Neuronal stem cell (in vitro differentiated cells): ENCODE results near the gene SNX25.
"Not testable (repeated sequence)": the region's sequence is repeated elsewhere in the genome, so short reads cannot be mapped to it uniquely, and the experiment has no call there.

Experiments
- DNase-seq: peaks from one replicate; pipeline ENCODE4 v3.0.0-alpha.2; 2013; ENCODE audit warnings: low spot score
- H2AFZ ChIP-seq: one replicate; pipeline ENCODE4 v1.6.1; 2013; ENCODE audit warnings: mild to moderate bottlenecking, low read length, inconsistent platforms
- H2AK5ac ChIP-seq: 2 replicates; pipeline ENCODE4 v1.6.1; 2013; ENCODE audit warnings: low read depth, mild to moderate bottlenecking, inconsistent platforms, low read length, moderate library complexity, mixed read lengths
- H2BK120ac ChIP-seq: 2 replicates; pipeline ENCODE4 v1.6.1; 2013; ENCODE audit warnings: low read depth, mild to moderate bottlenecking, inconsistent platforms, low read length, moderate library complexity, mixed read lengths
- H2BK12ac ChIP-seq: one replicate; pipeline ENCODE4 v1.6.1; 2013; ENCODE audit warnings: low read length, inconsistent platforms
- H2BK15ac ChIP-seq: 2 replicates; pipeline ENCODE4 v1.6.1; 2013; ENCODE audit warnings: mild to moderate bottlenecking, low read length, inconsistent platforms, mixed read lengths
- H2BK5ac ChIP-seq: one replicate; pipeline ENCODE4 v1.6.1; 2013; ENCODE audit warnings: inconsistent platforms, mild to moderate bottlenecking, low read length, moderate library complexity
- H3K14ac ChIP-seq: one replicate; pipeline ENCODE4 v1.6.1; 2013; ENCODE audit warnings: low read length, inconsistent platforms
- H3K18ac ChIP-seq: 2 replicates; pipeline ENCODE4 v1.6.1; 2013; ENCODE audit warnings: low read length, inconsistent platforms
- H3K23ac ChIP-seq: 2 replicates; pipeline ENCODE4 v1.6.1; 2013; ENCODE audit warnings: low read depth, mild to moderate bottlenecking, mixed read lengths, low read length, inconsistent platforms; ENCODE audit not compliant: poor library complexity
- H3K27ac ChIP-seq: replicated peaks from 3 replicates; pipeline ENCODE4 v1.5.1; 2013; ENCODE audit warnings: low read length, inconsistent platforms
- H3K27me3 ChIP-seq, 3 experiments: 2 replicates each; pipeline ENCODE4 v1.6.1; 2013; ENCODE audit warnings: low read length in 3 of 3, mild to moderate bottlenecking in 2 of 3, inconsistent platforms in 1 of 3, low read depth in 1 of 3, mixed read lengths in 1 of 3, moderate library complexity in 1 of 3; ENCODE audit not compliant: control insufficient read depth in 3 of 3, insufficient read depth in 3 of 3
- H3K36me3 ChIP-seq, 2 donors: replicated peaks in 1 of 2; 2 replicates each; pipeline ENCODE4 v1.6.1; 2013; ENCODE audit warnings: low read length in 2 of 2; ENCODE audit not compliant: control insufficient read depth in 2 of 2, insufficient read depth in 2 of 2
- H3K4ac ChIP-seq: 2 replicates; pipeline ENCODE4 v1.6.1; 2013; ENCODE audit warnings: inconsistent platforms, mild to moderate bottlenecking, low read length, moderate library complexity
- H3K4me1 ChIP-seq, 2 donors: 1 replicate in 1 of 2; 2 replicates in 1 of 2; pipeline ENCODE4 v1.6.1; 2013; ENCODE audit warnings: low read length in 2 of 2, low read depth in 1 of 2; ENCODE audit not compliant: control insufficient read depth in 2 of 2, insufficient read depth in 1 of 2
- H3K4me2 ChIP-seq: one replicate; pipeline ENCODE4 v1.6.1; 2013; ENCODE audit warnings: mild to moderate bottlenecking, low read length, inconsistent platforms; ENCODE audit not compliant: insufficient read depth, poor library complexity, severe bottlenecking
- H3K4me3 ChIP-seq, 2 donors: 2 replicates each; pipeline ENCODE4 v1.5.1; 2013; ENCODE audit warnings: low read length in 2 of 2, mild to moderate bottlenecking in 2 of 2, inconsistent platforms in 1 of 2, moderate library complexity in 1 of 2
- H3K79me1 ChIP-seq: one replicate; pipeline ENCODE4 v1.6.1; 2013; ENCODE audit warnings: low read depth, mild to moderate bottlenecking, inconsistent platforms, low read length, moderate library complexity
- H3K9ac ChIP-seq: one replicate; pipeline ENCODE4 v1.6.1; 2013; ENCODE audit warnings: mild to moderate bottlenecking, low read depth, low read length, inconsistent platforms; ENCODE audit not compliant: poor library complexity
- H3K9me3 ChIP-seq, 2 donors: replicated peaks in 1 of 2; 2 replicates each; pipeline versions ENCODE3 to v1.6.1; 2013; ENCODE audit warnings: low read length in 2 of 2, mild to moderate bottlenecking in 2 of 2, inconsistent platforms in 1 of 2, low read depth in 1 of 2, mixed read lengths in 1 of 2, moderate library complexity in 1 of 2; ENCODE audit not compliant: control insufficient read depth in 2 of 2, insufficient read depth in 1 of 2
- H4K8ac ChIP-seq: one replicate; pipeline ENCODE4 v1.6.1; 2013; ENCODE audit warnings: low read depth, mild to moderate bottlenecking, inconsistent platforms, low read length, moderate library complexity
- H4K91ac ChIP-seq: one replicate; pipeline ENCODE4 v1.6.1; 2013; ENCODE audit warnings: low read length, low read depth, mild to moderate bottlenecking, inconsistent platforms; ENCODE audit not compliant: poor library complexity
- WGBS, 2 donors: extraction: QIAGEN DNeasy Blood & Tissue Kit; methylation state at CpG; one replicate each; pipeline ENCODE4 v1.1.7; 2013; ENCODE audit warnings: missing lambda C conversion rate in 2 of 2, mixed read lengths in 1 of 2; ENCODE audit not compliant: insufficient read length in 2 of 2, insufficient replicate concordance in 1 of 2; ENCODE audit errors: extremely low coverage in 2 of 2; 5-methylcytosine and 5-hydroxymethylcytosine counted together

SNX25 gene

DNA sequence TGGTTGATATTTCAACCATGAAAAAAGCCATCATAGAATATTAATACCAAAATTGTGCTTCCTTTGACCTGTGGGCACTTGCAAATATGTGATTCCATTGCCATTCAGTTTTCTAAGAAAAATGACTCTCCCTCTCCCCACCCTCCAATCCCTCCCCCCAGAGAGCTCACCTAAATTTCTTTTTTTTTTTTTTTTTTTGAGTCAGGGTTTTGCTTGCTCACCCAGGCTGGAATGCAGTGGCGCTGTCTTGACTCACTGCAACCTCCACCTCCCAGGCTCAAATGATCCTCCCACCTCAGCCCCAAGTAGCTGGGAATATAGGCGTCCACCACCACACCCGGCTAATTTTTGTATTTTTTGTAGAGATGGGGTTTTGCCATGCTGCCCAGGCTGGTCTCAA lies 47.0 kb downstream of the SNX25 start:
- no peak overlapping the region for H3K18ac ChIP-seq
- no CpG with 5 or more reads among the region's 3 CpGs for WGBS, 2 donors
- H2BK15ac ChIP-seq, result no peak overlapping the region
- H3K4me2 ChIP-seq, result no peak overlapping the region
- H2AK5ac ChIP-seq, result no peak overlapping the region
- H3K4me3 ChIP-seq, result no peak overlapping the region
- no peak overlapping the region for H3K23ac ChIP-seq
- no peak overlapping the region for H2BK120ac ChIP-seq
- H4K8ac ChIP-seq, result no peak overlapping the region
- H3K79me1 ChIP-seq, result no peaks in the 10 kb centered on the region
- no peak overlapping the region for H3K4ac ChIP-seq
- H2AFZ ChIP-seq, result no peak overlapping the region
- H4K91ac ChIP-seq, result no peak overlapping the region
- no peaks in the 10 kb centered on the region for H3K9me3 ChIP-seq
- peaks cover 0 to 4% of the 10 kb centered on the region in 2 donors for H3K36me3 ChIP-seq
- no peak overlapping the region for H2BK12ac ChIP-seq
- H3K4me1 ChIP-seq, result peaks cover 0 to 7% of the 10 kb centered on the region in 2 donors
- H2BK5ac ChIP-seq, result no peak overlapping the region
- H3K27ac ChIP-seq, result no peak overlapping the region
- H3K27me3 ChIP-seq, result no peaks in the 10 kb centered on the region
- H3K14ac ChIP-seq, result no peak overlapping the region
- no peak overlapping the region for H3K9ac ChIP-seq
- no peak for DNase-seq

DNA sequence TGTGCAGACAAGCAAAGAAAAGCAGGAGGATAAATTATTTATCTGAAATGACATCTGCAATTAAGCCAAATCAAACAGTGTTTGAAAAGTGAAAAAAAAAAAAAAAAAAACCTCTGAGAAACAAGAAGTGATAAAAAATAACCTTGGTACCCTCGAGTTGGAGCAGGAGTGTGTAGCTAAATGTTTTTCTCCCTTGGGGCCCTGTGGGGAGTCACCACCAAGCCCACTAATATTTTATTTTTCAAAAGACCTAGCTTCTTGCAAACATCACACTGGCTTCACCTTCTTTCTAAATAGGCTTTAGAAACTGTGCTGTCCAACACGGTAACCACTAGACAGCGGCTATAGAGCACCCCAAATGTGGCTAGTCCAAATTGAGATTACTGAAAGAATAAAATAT lies 47.7 kb downstream of the SNX25 start:
- Histone ChIP-seq H3K23ac (no peak overlapping the region), H3K27me3 (no peaks in the 10 kb centered on the region), H2BK120ac (no peak overlapping the region), H3K9ac (no peak overlapping the region), H3K18ac (no peak overlapping the region), H2AK5ac (no peak overlapping the region), H3K4ac (no peak overlapping the region), H3K36me3 (peaks cover 0 to 4% of the 10 kb centered on the region in 2 donors), H4K91ac (no peak overlapping the region), H2AFZ (no peak overlapping the region), H2BK5ac (no peak overlapping the region), H3K14ac (no peak overlapping the region), H3K27ac (no peak overlapping the region), H4K8ac (no peak overlapping the region), H2BK12ac (no peak overlapping the region), H3K4me3 (no peak overlapping the region), H3K4me1 (peaks cover 0 to 7% of the 10 kb centered on the region in 2 donors), H3K79me1 (no peaks in the 10 kb centered on the region), H2BK15ac (no peak overlapping the region), H3K4me2 (no peak overlapping the region), H3K9me3 (no peaks in the 10 kb centered on the region)
- DNase-seq, result no peak
- no CpG with 5 or more reads among the region's 3 CpGs for WGBS, 2 donors

DNA sequence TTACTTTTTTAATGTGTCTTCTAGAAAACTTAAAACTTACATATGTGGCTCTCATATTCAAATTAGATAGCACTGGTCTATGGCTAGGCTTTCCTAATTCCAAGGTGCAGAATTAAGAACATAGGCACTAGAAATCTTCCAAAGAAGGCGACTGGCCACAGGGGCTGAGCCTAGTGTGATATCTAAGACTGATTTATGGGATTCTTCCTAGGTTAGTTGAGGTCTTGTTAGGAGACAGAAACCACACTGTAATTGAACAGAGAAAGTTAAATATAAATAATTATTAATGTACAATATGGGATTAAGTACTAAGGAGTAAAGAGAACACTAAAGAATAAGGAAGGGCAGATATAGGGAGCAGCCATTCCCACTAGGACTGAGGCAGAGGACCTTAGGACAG lies 48.3 kb downstream of the SNX25 start:
- Histone ChIP-seq H4K91ac (no peak overlapping the region), H2BK12ac (no peak overlapping the region), H2AFZ (no peak overlapping the region), H2BK120ac (no peak overlapping the region), H3K9ac (no peak overlapping the region), H3K79me1 (peaks cover 1% of the 10 kb centered on the region), H3K27me3 (no peaks in the 10 kb centered on the region), H3K23ac (no peak overlapping the region), H3K18ac (no peak overlapping the region), H2BK5ac (no peak overlapping the region), H3K4me2 (no peak overlapping the region), H3K4me1 (peaks cover 0 to 7% of the 10 kb centered on the region in 2 donors), H2BK15ac (no peak overlapping the region), H2AK5ac (no peak overlapping the region), H3K9me3 (no peaks in the 10 kb centered on the region), H3K36me3 (peaks cover 1 to 4% of the 10 kb centered on the region in 2 donors), H3K14ac (no peak overlapping the region), H3K27ac (no peak overlapping the region), H3K4me3 (no peak overlapping the region), H4K8ac (no peak overlapping the region), H3K4ac (no peak overlapping the region)
- no CpG with 5 or more reads among the region's 1 CpG for WGBS, 2 donors
- no peak for DNase-seq

DNA sequence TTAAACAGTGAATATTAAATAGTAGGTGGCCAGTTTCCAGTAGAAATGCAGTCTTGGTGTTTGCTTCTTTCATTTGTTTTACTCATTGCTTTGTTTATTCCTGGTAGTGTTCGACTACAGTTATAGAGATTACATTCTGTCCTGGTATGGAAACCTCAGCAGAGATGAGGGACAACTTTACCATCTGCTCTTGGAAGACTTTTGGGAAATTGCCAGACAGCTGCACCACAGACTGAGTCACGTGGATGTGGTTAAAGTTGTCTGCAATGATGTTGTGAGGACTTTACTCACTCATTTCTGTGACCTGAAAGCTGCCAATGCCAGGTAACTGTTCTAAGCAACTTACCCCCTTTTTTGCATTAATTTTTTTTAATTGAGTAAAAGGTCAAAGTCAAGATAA lies 49.3 kb downstream of the SNX25 start:
- WGBS, 2 donors, result no CpG with 5 or more reads among the region's 2 CpGs
- not testable (repeated sequence) for H2AFZ ChIP-seq, H2BK120ac ChIP-seq, H3K36me3 ChIP-seq, H4K91ac ChIP-seq, H2AK5ac ChIP-seq, H3K9ac ChIP-seq, H3K4me3 ChIP-seq, H3K79me1 ChIP-seq, DNase-seq, H3K4ac ChIP-seq, H3K4me2 ChIP-seq, H2BK12ac ChIP-seq, H2BK5ac ChIP-seq, H4K8ac ChIP-seq, H3K23ac ChIP-seq, H3K27ac ChIP-seq, H3K9me3 ChIP-seq, H2BK15ac ChIP-seq, H3K14ac ChIP-seq, H3K18ac ChIP-seq, H3K4me1 ChIP-seq, H3K27me3 ChIP-seq
